Uterus (tissue), 2 donors: ENCODE measurements around the gene DOCK1.

Experiments used
- POLR2A ChIP-seq, 2 donors: fragments of 450-650 bp; IDR thresholded peaks; one replicate each; pipeline ENCODE4 v1.6.1; 2016; ENCODE audit warnings: antibody characterized with exemption in 2 of 2, mild to moderate bottlenecking in 1 of 2, moderate library complexity in 1 of 2
- TF ChIP-seq, protein P1 (sequence below), 4 experiments: fragments of 200-600 bp in 2 of 4; fragments of 450-650 bp in 2 of 4; sonication (generic) in 2 of 4; IDR thresholded peaks; one replicate each; pipeline ENCODE4 v1.5.1; 2016 to 2019; ENCODE audit warnings: antibody characterized with exemption in 4 of 4, mild to moderate bottlenecking in 2 of 4, moderate library complexity in 1 of 4

DNA sequence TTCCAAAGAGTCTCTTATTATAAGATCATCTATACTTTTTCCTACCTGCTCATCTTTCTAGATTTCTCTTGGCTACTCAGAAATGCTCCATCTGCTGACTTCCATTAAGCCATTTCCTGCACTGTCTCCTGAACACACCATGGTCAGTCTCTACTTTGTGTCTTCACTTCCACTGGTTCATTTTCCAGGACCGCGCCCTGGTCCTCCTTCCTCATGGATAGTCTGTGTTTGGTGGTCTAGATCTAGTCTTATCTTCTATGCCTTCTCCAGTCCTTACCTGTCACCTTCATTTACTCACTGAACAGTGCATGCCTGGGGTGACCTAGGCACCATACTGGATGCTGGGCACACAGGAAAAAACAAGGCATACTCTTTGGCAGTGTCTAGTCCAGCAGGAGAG, 279.4 kb downstream of the DOCK1 start:
- TF ChIP-seq, protein P1, sequence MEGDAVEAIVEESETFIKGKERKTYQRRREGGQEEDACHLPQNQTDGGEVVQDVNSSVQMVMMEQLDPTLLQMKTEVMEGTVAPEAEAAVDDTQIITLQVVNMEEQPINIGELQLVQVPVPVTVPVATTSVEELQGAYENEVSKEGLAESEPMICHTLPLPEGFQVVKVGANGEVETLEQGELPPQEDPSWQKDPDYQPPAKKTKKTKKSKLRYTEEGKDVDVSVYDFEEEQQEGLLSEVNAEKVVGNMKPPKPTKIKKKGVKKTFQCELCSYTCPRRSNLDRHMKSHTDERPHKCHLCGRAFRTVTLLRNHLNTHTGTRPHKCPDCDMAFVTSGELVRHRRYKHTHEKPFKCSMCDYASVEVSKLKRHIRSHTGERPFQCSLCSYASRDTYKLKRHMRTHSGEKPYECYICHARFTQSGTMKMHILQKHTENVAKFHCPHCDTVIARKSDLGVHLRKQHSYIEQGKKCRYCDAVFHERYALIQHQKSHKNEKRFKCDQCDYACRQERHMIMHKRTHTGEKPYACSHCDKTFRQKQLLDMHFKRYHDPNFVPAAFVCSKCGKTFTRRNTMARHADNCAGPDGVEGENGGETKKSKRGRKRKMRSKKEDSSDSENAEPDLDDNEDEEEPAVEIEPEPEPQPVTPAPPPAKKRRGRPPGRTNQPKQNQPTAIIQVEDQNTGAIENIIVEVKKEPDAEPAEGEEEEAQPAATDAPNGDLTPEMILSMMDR (IDR thresholded peaks at IDR 0.05): no peak
- no peak for TF ChIP-seq POLR2A (IDR thresholded peaks at IDR 0.05)
